A549 (cell line): ENCODE data around the gene DUS2. TPM values are rescaled to one million over a fixed set of nuclear protein-coding genes. Genes with fewer than 3 reads are reported as not detected.

Source experiments
- ATAC-seq, 2 experiments: fragments of 200-7000 bp in 1 of 2; fragments of >200 bp in 1 of 2; cut with Nextera tagmentation in 1 of 2; cut with Tn5 transposase in 1 of 2; 3 replicates each; pipeline versions ENCODE4 v1.8.0 to v1.9.1; 2018 to 2020; ENCODE audit warnings: mild to moderate bottlenecking in 1 of 2, moderate library complexity in 1 of 2
- CTCF ChIA-PET: fragments of 300-600 bp; sonication (Branson Sonifier 250); formaldehyde crosslinking; extraction: SDS; loops from one replicate; lab custom pipeline; 2021; ENCODE audit warnings: antibody characterized with exemption, inconsistent platforms; lab: Yijun Ruan, JAX
- POLR2A ChIA-PET: fragments of 350-600 bp; formaldehyde crosslinking; extraction: SDS; loops from one replicate; lab custom pipeline; 2021; ENCODE audit warnings: antibody characterized with exemption, inconsistent platforms; lab: Yijun Ruan, JAX
- DNase-seq, 2 experiments: peaks; one replicate each; pipeline versions ENCODE4 v3.0.0 to v3.0.0-alpha.2; 2011 to 2016; ENCODE audit warnings: low read depth in 1 of 2, low spot score in 1 of 2
- FAIRE-seq: peaks from 2 replicates; lab custom pipeline; 2011; peaks lifted over from hg19 to GRCh38; lab: Jason Lieb, UNC
- H3K27ac ChIP-seq, 2 experiments: fragments of >200 bp; sonication (Bioruptor Twin); formaldehyde crosslinking; 3 replicates each; pipeline ENCODE4 v1.5.1; 2016 to 2017
- H3K4me1 ChIP-seq: fragments of >200 bp; sonication (Bioruptor Twin); formaldehyde crosslinking; 3 replicates; pipeline ENCODE4 v1.6.1; 2016
- H3K4me2 ChIP-seq: fragments of >200 bp; sonication (Bioruptor Twin); formaldehyde crosslinking; 3 replicates; pipeline ENCODE4 v1.6.1; 2016
- H3K4me3 ChIP-seq: fragments of >200 bp; sonication (Bioruptor Twin); formaldehyde crosslinking; 3 replicates; pipeline ENCODE4 v1.5.1; 2016
- H3K9me3 ChIP-seq: fragments of >200 bp; sonication (Bioruptor Twin); formaldehyde crosslinking; 3 replicates; pipeline ENCODE4 v1.6.1; 2016
- BHLHE40 ChIP-seq: IDR thresholded peaks from 2 replicates; pipeline ENCODE4 v1.6.1; 2012; ENCODE audit warnings: low read depth, low read length, inconsistent platforms
- CBX2 ChIP-seq: fragments of 200-600 bp; sonication (generic); IDR thresholded peaks from 2 replicates; pipeline ENCODE4 v1.6.1; 2016; ENCODE audit warnings: low read depth, mild to moderate bottlenecking, borderline replicate concordance
- CBX8 ChIP-seq: fragments of 200-600 bp; sonication (generic); IDR thresholded peaks from 2 replicates; pipeline ENCODE4 v1.6.1; 2016
- EP300 ChIP-seq, 2 experiments: fragments of >200 bp; sonication (Bioruptor Twin); formaldehyde crosslinking; IDR thresholded peaks; 2 replicates in 1 of 2; 3 replicates in 1 of 2; pipeline ENCODE4 v1.6.1; 2016 to 2017
- ESRRA ChIP-seq: fragments of 150-350 bp; IDR thresholded peaks from 2 replicates; pipeline ENCODE4 v1.6.1; 2014; ENCODE audit warnings: mild to moderate bottlenecking, low read length, borderline replicate concordance
- FOSL2 ChIP-seq, 2 experiments: fragments of 450-650 bp in 1 of 2; fragments of >200 bp in 1 of 2; sonication (Bioruptor Twin) in 1 of 2; formaldehyde crosslinking; IDR thresholded peaks; 2 replicates each; pipeline versions ENCODE4 v1.5.0 to v1.6.1; 2016 to 2020; ENCODE audit warnings: mild to moderate bottlenecking in 1 of 2, moderate library complexity in 1 of 2
- GATA3 ChIP-seq: IDR thresholded peaks from 2 replicates; pipeline ENCODE4 v1.6.1; 2012; ENCODE audit warnings: borderline replicate concordance
- HDAC2 ChIP-seq: fragments of 200-600 bp; sonication (generic); IDR thresholded peaks from 2 replicates; pipeline ENCODE4 v1.6.1; 2016
- HOXA7 ChIP-seq: fragments of 250-450 bp; sonication (Bioruptor Pico); IDR thresholded peaks from 2 replicates; pipeline ENCODE4 v1.5.0; 2020; ENCODE audit warnings: mild to moderate bottlenecking, moderate library complexity
- HOXB13 ChIP-seq: fragments of 250-450 bp; sonication (Bioruptor Pico); IDR thresholded peaks from 2 replicates; pipeline ENCODE4 v1.5.0; 2020; ENCODE audit warnings: low read depth, mild to moderate bottlenecking, moderate library complexity
- HOXB5 ChIP-seq: fragments of 250-450 bp; sonication (Bioruptor Pico); IDR thresholded peaks from 2 replicates; pipeline ENCODE4 v1.5.0; 2020; ENCODE audit warnings: mild to moderate bottlenecking, moderate library complexity
- JUN ChIP-seq, 2 experiments: fragments of >200 bp; sonication (Bioruptor Twin); formaldehyde crosslinking; IDR thresholded peaks; 2 replicates in 1 of 2; 3 replicates in 1 of 2; pipeline ENCODE4 v1.6.1; 2016 to 2017
- KDM1A ChIP-seq: fragments of 200-600 bp; sonication (generic); IDR thresholded peaks from 2 replicates; pipeline ENCODE4 v1.6.1; 2016; ENCODE audit warnings: low read depth, mild to moderate bottlenecking
- MAZ ChIP-seq: fragments of 150-350 bp; IDR thresholded peaks from 2 replicates; pipeline ENCODE4 v1.6.1; 2014; ENCODE audit warnings: antibody characterized with exemption, low read depth, low read length, borderline replicate concordance
- NFE2L2 ChIP-seq: fragments of 150-350 bp; conservative IDR thresholded peaks from 2 replicates; pipeline ENCODE4 v1.6.1; 2014; ENCODE audit warnings: low read length
- NR3C1 ChIP-seq: fragments of >200 bp; sonication (Bioruptor Twin); formaldehyde crosslinking; IDR thresholded peaks from 3 replicates; pipeline ENCODE4 v1.6.1; 2017
- PHF8 ChIP-seq: fragments of 200-600 bp; sonication (generic); IDR thresholded peaks from 2 replicates; pipeline ENCODE4 v1.6.1; 2016; ENCODE audit warnings: low read depth, mild to moderate bottlenecking, antibody characterized with exemption, moderate library complexity, borderline replicate concordance
- POLR2A ChIP-seq: IDR thresholded peaks from 2 replicates; pipeline ENCODE4 v1.6.1; 2012; ENCODE audit warnings: mild to moderate bottlenecking, low read length
- RAD21 ChIP-seq, 2 experiments: fragments of >200 bp in 1 of 2; sonication (Bioruptor Twin) in 1 of 2; formaldehyde crosslinking in 1 of 2; IDR thresholded peaks in 1 of 2; conservative IDR thresholded peaks in 1 of 2; 2 replicates in 1 of 2; 3 replicates in 1 of 2; pipeline ENCODE4 v1.6.1; 2012 to 2018; ENCODE audit warnings: inconsistent platforms in 1 of 2
- RARB ChIP-seq: fragments of 250-450 bp; sonication (Bioruptor Pico); IDR thresholded peaks from 2 replicates; pipeline ENCODE4 v1.8.0; 2021; ENCODE audit warnings: mild to moderate bottlenecking, moderate library complexity
- RFX5 ChIP-seq: fragments of 450-650 bp; IDR thresholded peaks from 2 replicates; pipeline ENCODE4 v1.7.1; 2014; ENCODE audit warnings: antibody characterized with exemption, mild to moderate bottlenecking, moderate library complexity
- SREBF2 ChIP-seq: fragments of 450-650 bp; IDR thresholded peaks from 2 replicates; pipeline ENCODE4 v1.6.1; 2014; ENCODE audit warnings: mild to moderate bottlenecking, moderate library complexity
- ZFP36 ChIP-seq: fragments of 450-650 bp; IDR thresholded peaks from 2 replicates; pipeline ENCODE4 v1.6.1; 2014; ENCODE audit warnings: borderline replicate concordance; ENCODE audit not compliant: partially characterized antibody
- ZNF302 ChIP-seq: fragments of 250-450 bp; sonication (Bioruptor Pico); IDR thresholded peaks from 2 replicates; pipeline ENCODE4 v1.9.0; 2021; ENCODE audit warnings: inconsistent platforms, mild to moderate bottlenecking, moderate library complexity
- ZSCAN20 ChIP-seq: fragments of 250-450 bp; sonication (Bioruptor Pico); IDR thresholded peaks from 2 replicates; pipeline ENCODE4 v1.8.0; 2022; ENCODE audit warnings: mild to moderate bottlenecking, moderate library complexity
- WGBS: methylation state at CpG from one replicate; pipeline ENCODE4 v1.1.6; 2017; ENCODE audit errors: missing lambda C conversion rate; 5-methylcytosine and 5-hydroxymethylcytosine counted together
- polyA plus RNA-seq, 4 experiments: library from polyadenylated mRNA; depleted of rRNA in 3 of 4; stranded (reverse); fragments of >200 nt; fragmentation: RNase III in 1 of 4; extraction: RNeasy Plus Mini Kit Qiagen cat#74134 plus additional on column Dnase treatment in 1 of 4; gene quantifications; 2 replicates in 3 of 4; 3 replicates in 1 of 4; pipeline ENCODE4 v1.2.3, GENCODE V29; 2011 to 2017
- TF ChIP-seq, protein P1 (sequence below): fragments of >200 bp; sonication (Bioruptor Twin); formaldehyde crosslinking; IDR thresholded peaks from 3 replicates; pipeline ENCODE4 v1.6.1; 2016
- TF ChIP-seq, protein P2 (sequence below): IDR thresholded peaks from 2 replicates; pipeline ENCODE4 v1.6.1; 2012; ENCODE audit warnings: low read depth, borderline replicate concordance
- TF ChIP-seq, protein P3 (sequence below): fragments of 450-650 bp; IDR thresholded peaks from 2 replicates; pipeline ENCODE4 v1.6.1; 2014; ENCODE audit warnings: antibody characterized with exemption

The DUS2 gene
- polyA plus RNA-seq, 2 of the 4 experiments (the other 2 are of a cell fraction), result 20.8 to 21.5 TPM

DNA sequence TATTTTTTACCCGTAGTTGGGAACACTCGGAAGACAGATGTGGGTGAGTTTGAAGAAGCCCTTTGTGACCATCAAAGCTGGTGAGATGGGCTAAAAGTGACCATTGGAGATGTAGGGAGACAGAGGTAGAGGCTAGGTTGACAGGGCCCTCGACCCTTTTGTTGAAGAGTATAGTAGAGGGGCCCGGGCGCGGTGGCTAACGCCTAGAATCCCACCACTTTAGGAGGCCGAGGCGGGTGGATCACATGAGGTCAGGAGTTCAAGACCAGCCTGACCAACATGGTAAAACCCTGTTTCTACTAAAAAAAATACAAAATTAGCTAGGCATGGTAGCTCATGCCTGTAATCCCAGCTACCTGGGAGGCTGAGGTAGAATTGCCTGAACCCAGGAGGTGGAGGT, 45.8 kb downstream of the DUS2 start:
- FAIRE-seq, result no peak
- 91% methylated on average over 9 of the region's 9 CpGs for WGBS
- ATAC-seq, result no peak
- POLR2A ChIA-PET, result interaction anchor here (0.7 kb wide), 1 partner anchor 133 kb away, joined by 7 read pairs; no protein-coding TSS in a partner anchor
- no peak for DNase-seq
- H3K4me3 ChIP-seq, result no peak overlapping the region
- TF ChIP-seq RAD21 (conservative IDR thresholded peaks at IDR 0.05 in 1 of 2, IDR thresholded peaks at IDR 0.05 in 1 of 2), result no peak
- TF ChIP-seq HOXB5 (CRISPR knock-in tag), result no peak
- no peak for TF ChIP-seq ZSCAN20 (CRISPR knock-in tag)
- no peak for TF ChIP-seq SREBF2
- TF ChIP-seq ZNF302, result no peak
- TF ChIP-seq, protein P1, sequence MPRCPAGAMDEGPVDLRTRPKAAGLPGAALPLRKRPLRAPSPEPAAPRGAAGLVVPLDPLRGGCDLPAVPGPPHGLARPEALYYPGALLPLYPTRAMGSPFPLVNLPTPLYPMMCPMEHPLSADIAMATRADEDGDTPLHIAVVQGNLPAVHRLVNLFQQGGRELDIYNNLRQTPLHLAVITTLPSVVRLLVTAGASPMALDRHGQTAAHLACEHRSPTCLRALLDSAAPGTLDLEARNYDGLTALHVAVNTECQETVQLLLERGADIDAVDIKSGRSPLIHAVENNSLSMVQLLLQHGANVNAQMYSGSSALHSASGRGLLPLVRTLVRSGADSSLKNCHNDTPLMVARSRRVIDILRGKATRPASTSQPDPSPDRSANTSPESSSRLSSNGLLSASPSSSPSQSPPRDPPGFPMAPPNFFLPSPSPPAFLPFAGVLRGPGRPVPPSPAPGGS, result no peak
- TF ChIP-seq HOXB13 (CRISPR knock-in tag), result no peak
- no peak for TF ChIP-seq FOSL2 (IDR thresholded peaks at IDR 0.05)
- no peak for TF ChIP-seq FOSL2 (CRISPR knock-in tag; IDR thresholded peaks at IDR 0.05)
- TF ChIP-seq MAZ, result no peak
- TF ChIP-seq ESRRA, result no peak
- TF ChIP-seq, protein P2, sequence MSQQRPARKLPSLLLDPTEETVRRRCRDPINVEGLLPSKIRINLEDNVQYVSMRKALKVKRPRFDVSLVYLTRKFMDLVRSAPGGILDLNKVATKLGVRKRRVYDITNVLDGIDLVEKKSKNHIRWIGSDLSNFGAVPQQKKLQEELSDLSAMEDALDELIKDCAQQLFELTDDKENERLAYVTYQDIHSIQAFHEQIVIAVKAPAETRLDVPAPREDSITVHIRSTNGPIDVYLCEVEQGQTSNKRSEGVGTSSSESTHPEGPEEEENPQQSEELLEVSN, result no peak
- no peak for TF ChIP-seq NFE2L2
- no peak for TF ChIP-seq KDM1A
- no peak for TF ChIP-seq JUN (IDR thresholded peaks at IDR 0.05)
- TF ChIP-seq ZFP36, result no peak
- TF ChIP-seq RFX5, result no peak
- no peak for TF ChIP-seq BHLHE40
- TF ChIP-seq HOXA7 (CRISPR knock-in tag), result no peak
- TF ChIP-seq, all 56 proteins: peak for 0
- CTCF ChIA-PET, result interaction anchor here (0.9 to 2.0 kb wide), 6 partner anchors 8 to 241 kb away, joined by 3 to 7 read pairs (median 4); no protein-coding TSS in a partner anchor
- Histone ChIP-seq H3K9me3 (no peaks in the 10 kb centered on the region), H3K27ac (no peak overlapping the region), H3K4me1 (peaks cover 11% of the 10 kb centered on the region), H3K4me2 (no peak overlapping the region)

DNA sequence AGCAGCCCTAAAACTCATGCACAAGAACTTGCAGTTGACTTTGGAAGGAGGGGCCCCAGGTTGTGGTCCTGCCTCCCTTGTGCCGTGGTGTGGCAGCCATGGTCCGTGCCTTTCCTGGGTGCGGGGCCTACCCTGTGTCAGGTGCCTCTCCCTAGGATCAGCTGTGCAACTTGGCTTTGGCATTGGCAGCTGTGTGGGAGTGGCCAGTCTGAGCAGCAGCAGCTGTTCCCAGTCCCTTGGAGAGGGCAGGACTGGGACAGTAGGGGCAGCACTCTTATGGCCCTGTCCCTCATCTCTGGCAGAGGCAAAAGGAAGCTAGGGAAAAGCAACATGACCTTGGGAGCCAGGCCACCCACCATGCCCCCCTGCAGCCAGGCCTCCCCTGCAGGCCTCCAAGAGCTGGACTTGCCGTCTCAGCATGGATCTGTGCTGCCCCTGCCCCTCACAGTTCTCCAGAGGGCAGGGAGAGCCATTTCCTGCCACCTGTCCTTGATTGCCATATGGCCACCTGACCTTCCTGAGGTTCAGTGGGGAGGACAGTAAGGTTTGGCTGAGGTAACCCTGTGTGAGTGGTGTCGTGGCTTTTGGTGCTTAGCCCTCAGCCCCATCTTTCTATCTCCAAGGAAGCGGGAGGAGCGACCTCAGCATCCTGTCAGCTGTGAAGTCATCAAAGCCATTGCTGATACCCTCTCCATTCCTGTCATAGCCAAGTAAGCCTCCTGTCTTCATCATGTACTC, 46.6 kb downstream of the DUS2 start:
- whole genome bisulfite sequencing, result over 99% methylated on average over 7 of the region's 7 CpGs
- ChIA-PET POLR2A (no interaction called here), CTCF (interaction anchor here (0.5 to 2.0 kb wide), 11 partner anchors 9 to 1054 kb away, joined by 3 to 7 read pairs (median 3); no protein-coding TSS in a partner anchor)
- H3K9me3 ChIP-seq, result no peaks in the 10 kb centered on the region
- H3K4me2 ChIP-seq, result no peak overlapping the region
- no peak overlapping the region for H3K27ac ChIP-seq
- no peak for ATAC-seq
- no peak for DNase-seq
- no peak for FAIRE-seq
- TF ChIP-seq ESRRA (no peak), POLR2A (no peak), RAD21 (conservative IDR thresholded peaks at IDR 0.05 in 1 of 2, IDR thresholded peaks at IDR 0.05 in 1 of 2) (no peak), CBX8 (no peak), ZNF302 (no peak), CBX2 (no peak), RARB (no peak), GATA3 (no peak), NR3C1 (no peak), PHF8 (no peak), EP300 (IDR thresholded peaks at IDR 0.05) (no peak), HDAC2 (no peak)
- TF ChIP-seq, protein P3, sequence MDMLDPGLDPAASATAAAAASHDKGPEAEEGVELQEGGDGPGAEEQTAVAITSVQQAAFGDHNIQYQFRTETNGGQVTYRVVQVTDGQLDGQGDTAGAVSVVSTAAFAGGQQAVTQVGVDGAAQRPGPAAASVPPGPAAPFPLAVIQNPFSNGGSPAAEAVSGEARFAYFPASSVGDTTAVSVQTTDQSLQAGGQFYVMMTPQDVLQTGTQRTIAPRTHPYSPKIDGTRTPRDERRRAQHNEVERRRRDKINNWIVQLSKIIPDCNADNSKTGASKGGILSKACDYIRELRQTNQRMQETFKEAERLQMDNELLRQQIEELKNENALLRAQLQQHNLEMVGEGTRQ, result no peak
- TF ChIP-seq, protein P2, result no peak
- TF ChIP-seq, protein P1, result no peak
- no peak overlapping the region for H3K4me3 ChIP-seq
- H3K4me1 ChIP-seq, result peaks cover 11% of the 10 kb centered on the region
